ENCODE results near the gene FAM149B1.

FAM149B1 gene

GRCh38 chr10:73225518-73225917 is 57.6 kb downstream of the FAM149B1 start:
- no peak for ATAC-seq
- TF ChIP-seq GLIS3 (CRISPR knock-in tag; IDR thresholded peaks at IDR 0.05) (no peak), CSDC2 (CRISPR knock-in tag; IDR thresholded peaks at IDR 0.05) (no peak), ARNTL (CRISPR knock-in tag; IDR thresholded peaks at IDR 0.05; ENCODE audit: borderline replicate concordance, low read depth) (no peak), ZNF8 (CRISPR knock-in tag; IDR thresholded peaks at IDR 0.05) (no peak), TSHZ2 (CRISPR knock-in tag; IDR thresholded peaks at IDR 0.05) (no peak)

GRCh38 chr10:73226663-73227062 is 58.7 kb downstream of the FAM149B1 start:
- ATAC-seq: no peak
- TF ChIP-seq ZC3H10 (CRISPR knock-in tag; IDR thresholded peaks at IDR 0.05) (no peak), ZNF70 (CRISPR knock-in tag; IDR thresholded peaks at IDR 0.05) (no peak), GLIS3 (CRISPR knock-in tag; IDR thresholded peaks at IDR 0.05) (no peak), CREB5 (CRISPR knock-in tag; IDR thresholded peaks at IDR 0.05; ENCODE audit: low read depth) (no peak), ZNF565 (CRISPR knock-in tag; conservative IDR thresholded peaks at IDR 0.05; ENCODE audit: low read depth) (no peak), RARB (CRISPR knock-in tag; IDR thresholded peaks at IDR 0.05) (no peak), TCF4 (CRISPR knock-in tag; IDR thresholded peaks at IDR 0.05; ENCODE audit: borderline replicate concordance) (no peak), PATZ1 (CRISPR knock-in tag; IDR thresholded peaks at IDR 0.05; ENCODE audit: borderline replicate concordance) (no peak), PPARA (CRISPR knock-in tag; IDR thresholded peaks at IDR 0.05; ENCODE audit: borderline replicate concordance) (no peak), POU6F1 (CRISPR knock-in tag; IDR thresholded peaks at IDR 0.05; ENCODE audit: borderline replicate concordance, low read depth) (no peak), TSHZ2 (CRISPR knock-in tag; IDR thresholded peaks at IDR 0.05) (no peak), OSR1 (CRISPR knock-in tag; IDR thresholded peaks at IDR 0.05) (no peak), TOX (CRISPR knock-in tag; IDR thresholded peaks at IDR 0.05; ENCODE audit: borderline replicate concordance) (no peak), CSRNP3 (CRISPR knock-in tag; IDR thresholded peaks at IDR 0.05) (no peak), BACH2 (CRISPR knock-in tag; IDR thresholded peaks at IDR 0.05; ENCODE audit: borderline replicate concordance) (no peak), ZFP30 (CRISPR knock-in tag; IDR thresholded peaks at IDR 0.05) (no peak), ISL1 (CRISPR knock-in tag; IDR thresholded peaks at IDR 0.05) (no peak)

All from SK-N-SH treated with all-trans-retinoic acid at 6 μM for 48 hours (cell line).